Measurements from ENCODE around the gene HOXD3. TPM values are rescaled to one million over a fixed set of nuclear protein-coding genes. Genes with fewer than 3 reads are reported as not detected.

Gene HOXD3
- total RNA-seq, 1 donor from 2014 or later = not detected

- no peaks in the 10 kb centered on the region for H3K4me1 Mint-ChIP-seq (ENCODE audit: low read depth)
- peaks cover 92% of the 10 kb centered on the region for H3K27me3 Mint-ChIP-seq
- no peaks in the 10 kb centered on the region for H3K36me3 Mint-ChIP-seq (ENCODE audit: insufficient read depth)
- H3K9me3 Mint-ChIP-seq (ENCODE audit: low read depth) = no peaks in the 10 kb centered on the region
- TF ChIP-seq CTCF (IDR thresholded peaks at IDR 0.05; ENCODE audit: unreplicated experiment) = no peak
- no peak for DNase-seq (ENCODE audit: low spot score, unreplicated experiment)
- no peak overlapping the region for H3K27ac Mint-ChIP-seq
- H3K4me3 Mint-ChIP-seq (ENCODE audit: low read depth) = peak overlapping the region; percentile 12
Observed at GRCh38 chr2:176123411-176124109, 33.5 kb upstream of the HOXD3 start.

- Mint-ChIP-seq H3K27me3 (peaks cover 92% of the 10 kb centered on the region), H3K4me1 (ENCODE audit: low read depth) (no peaks in the 10 kb centered on the region), H3K4me3 (ENCODE audit: low read depth) (peak overlapping the region; percentile 12), H3K9me3 (ENCODE audit: low read depth) (no peaks in the 10 kb centered on the region), H3K27ac (no peak overlapping the region), H3K36me3 (ENCODE audit: insufficient read depth) (no peaks in the 10 kb centered on the region)
- no peak for TF ChIP-seq CTCF (IDR thresholded peaks at IDR 0.05; ENCODE audit: unreplicated experiment)
- DNase-seq (ENCODE audit: low spot score, unreplicated experiment) = no peak
Observed at GRCh38 chr2:176124110-176124946, 32.8 kb upstream of the HOXD3 start.

GRCh38 chr2:176124947-176125771, 31.9 kb upstream of the HOXD3 start:
- H3K9me3 Mint-ChIP-seq (ENCODE audit: low read depth) = no peaks in the 10 kb centered on the region
- TF ChIP-seq CTCF (IDR thresholded peaks at IDR 0.05; ENCODE audit: unreplicated experiment) = no peak
- H3K4me1 Mint-ChIP-seq (ENCODE audit: low read depth) = no peaks in the 10 kb centered on the region
- no peak for DNase-seq (ENCODE audit: low spot score, unreplicated experiment)
- H3K36me3 Mint-ChIP-seq (ENCODE audit: insufficient read depth) = no peaks in the 10 kb centered on the region
- no peak overlapping the region for H3K4me3 Mint-ChIP-seq (ENCODE audit: low read depth)
- H3K27me3 Mint-ChIP-seq = peaks cover 83% of the 10 kb centered on the region
- no peak overlapping the region for H3K27ac Mint-ChIP-seq

- no peaks in the 10 kb centered on the region for H3K36me3 Mint-ChIP-seq (ENCODE audit: insufficient read depth)
- no peak for TF ChIP-seq CTCF (IDR thresholded peaks at IDR 0.05; ENCODE audit: unreplicated experiment)
- DNase-seq (ENCODE audit: low spot score, unreplicated experiment) = no peak
- no peaks in the 10 kb centered on the region for H3K9me3 Mint-ChIP-seq (ENCODE audit: low read depth)
- peaks cover 80% of the 10 kb centered on the region for H3K27me3 Mint-ChIP-seq
- no peak overlapping the region for H3K27ac Mint-ChIP-seq
- H3K4me3 Mint-ChIP-seq (ENCODE audit: low read depth) = no peak overlapping the region
- no peaks in the 10 kb centered on the region for H3K4me1 Mint-ChIP-seq (ENCODE audit: low read depth)
Observed at GRCh38 chr2:176125772-176126054, 31.4 kb upstream of the HOXD3 start.
